Neural cell (in vitro differentiated cells): ENCODE data around the gene FAM72A. TPM values are rescaled to one million over a fixed set of nuclear protein-coding genes. Genes with fewer than 3 reads are reported as not detected.
"Not testable (repeated sequence)": the region's sequence is repeated elsewhere in the genome, so short reads cannot be mapped to it uniquely, and the experiment has no call there.

Experiments
- H2AFZ ChIP-seq: fragments of 200-600, 300-800 bp; sonication (generic), shearing (Covaris generic); 2 replicates; pipeline ENCODE4 v1.6.0; 2014; ENCODE audit warnings: low read depth, mild to moderate bottlenecking, antibody characterized with exemption, low read length, moderate library complexity
- H3F3A ChIP-seq: fragments of 200-600 bp; shearing (Covaris generic); 2 replicates; pipeline ENCODE4 v1.6.1; 2016; ENCODE audit warnings: mild to moderate bottlenecking, moderate library complexity, mixed read lengths, antibody characterized with exemption, low read length; ENCODE audit not compliant: insufficient read depth, poor library complexity, severe bottlenecking
- H3K27ac ChIP-seq: fragments of 200-600, 300-800 bp; sonication (generic), shearing (Covaris generic); 2 replicates; pipeline ENCODE4 v1.5.1; 2014; ENCODE audit warnings: mild to moderate bottlenecking, low read length, moderate library complexity
- H3K27me3 ChIP-seq: fragments of 300-800, 200-600 bp; sonication (generic), shearing (Covaris generic); 2 replicates; pipeline ENCODE4 v1.6.0; 2014; ENCODE audit warnings: mild to moderate bottlenecking, low read depth, low read length, moderate library complexity; ENCODE audit not compliant: insufficient read depth
- H3K36me3 ChIP-seq: fragments of 300-800, 200-600 bp; sonication (generic), shearing (Covaris generic); 2 replicates; pipeline ENCODE4 v1.5.1; 2014; ENCODE audit warnings: mild to moderate bottlenecking, antibody characterized with exemption, low read length, moderate library complexity; ENCODE audit not compliant: insufficient read depth
- H3K4me2 ChIP-seq: fragments of 300-800, 200-600 bp; sonication (generic), shearing (Covaris generic); 2 replicates; pipeline ENCODE4 v1.6.0; 2014; ENCODE audit warnings: mild to moderate bottlenecking, low read length
- H3K4me3 ChIP-seq: fragments of 300-800, 200-600 bp; sonication (generic), shearing (Covaris generic); 2 replicates; pipeline ENCODE4 v1.5.1; 2014; ENCODE audit warnings: mild to moderate bottlenecking, low read length, moderate library complexity
- H3K79me2 ChIP-seq: fragments of 200-600 bp; shearing (Covaris generic); replicated peaks from 2 replicates; pipeline ENCODE4 v1.6.0; 2014; ENCODE audit warnings: mild to moderate bottlenecking, low read length, moderate library complexity; ENCODE audit not compliant: insufficient read depth
- H3K9ac ChIP-seq: fragments of 300-800, 200-600 bp; sonication (generic), shearing (Covaris generic); 2 replicates; pipeline ENCODE4 v1.6.1; 2016; ENCODE audit warnings: mild to moderate bottlenecking, low read length, mixed read lengths
- H3K9me2 ChIP-seq: fragments of 200-600 bp; shearing (Covaris generic); 2 replicates; pipeline ENCODE4 v1.6.1; 2016; ENCODE audit warnings: mild to moderate bottlenecking, low read length, mixed read lengths; ENCODE audit not compliant: insufficient read depth
- H3K9me3 ChIP-seq: fragments of 200-600, 300-800 bp; sonication (generic), shearing (Covaris generic); 2 replicates; pipeline ENCODE4 v1.6.1; 2016; ENCODE audit warnings: mild to moderate bottlenecking, mixed run types, low read length, moderate library complexity, mixed read lengths
- H4K20me1 ChIP-seq: fragments of 200-600 bp; shearing (Covaris generic); 2 replicates; pipeline ENCODE4 v1.6.1; 2016; ENCODE audit warnings: mild to moderate bottlenecking, mixed run types; ENCODE audit not compliant: insufficient read depth
- polyA plus RNA-seq: library from polyadenylated mRNA; depleted of rRNA; stranded (reverse); fragments of >200 nt; gene quantifications from 2 replicates; pipeline ENCODE4 v1.2.3, GENCODE V29; 2014

Gene FAM72A
- polyA plus RNA-seq, 1 donor from 2014 or later, result 2.2 TPM

DNA sequence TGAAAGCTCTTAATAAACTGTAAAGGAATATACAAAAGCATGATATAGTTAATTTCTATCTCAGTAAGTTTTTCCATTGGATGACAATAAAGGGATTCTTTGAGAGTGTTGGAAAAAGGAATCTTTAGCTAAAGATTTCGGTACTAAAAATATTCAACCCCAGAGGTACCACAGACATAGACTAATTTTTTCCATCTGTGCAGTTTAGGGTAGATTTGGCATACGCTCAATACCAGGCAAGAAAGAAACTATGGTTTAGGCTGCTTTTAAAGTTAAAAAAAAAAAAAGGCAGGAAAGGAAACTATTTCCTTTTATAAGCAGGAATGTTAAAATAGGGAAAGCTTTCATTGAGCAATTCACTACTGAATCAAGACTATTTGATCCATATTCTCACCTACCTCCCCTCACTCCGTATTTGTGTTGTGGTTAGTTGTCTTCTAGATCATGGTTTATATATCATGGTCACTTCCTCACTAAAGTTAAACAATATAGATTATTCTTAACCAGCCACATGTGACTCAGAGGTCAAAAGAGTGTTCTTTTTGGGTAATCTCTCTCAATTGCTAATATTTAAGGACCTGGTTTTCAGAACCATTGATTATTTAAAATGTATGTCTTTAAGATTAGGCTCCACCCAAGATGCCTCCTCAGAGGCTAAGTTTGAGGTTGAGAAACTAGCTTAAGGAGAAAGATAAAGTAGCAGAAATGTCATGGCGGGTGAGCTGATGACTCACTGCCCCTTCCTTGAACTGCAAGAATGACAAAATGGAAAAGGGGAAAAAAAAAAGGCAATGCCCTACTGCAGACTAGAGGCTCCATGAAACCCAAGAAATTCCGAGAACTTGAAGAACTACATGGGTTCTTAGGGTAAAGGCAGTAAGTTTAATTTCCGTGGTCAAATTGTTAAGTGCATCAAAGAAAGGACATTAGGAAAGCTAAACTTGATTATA lies 20.0 kb downstream of the FAM72A start:
- H3K9me2 ChIP-seq, H3K27me3 ChIP-seq, H3F3A ChIP-seq, H2AFZ ChIP-seq, H3K36me3 ChIP-seq, H3K79me2 ChIP-seq, H3K9ac ChIP-seq, H3K4me3 ChIP-seq, H3K4me2 ChIP-seq, H3K9me3 ChIP-seq, H3K27ac ChIP-seq, H4K20me1 ChIP-seq: not testable (repeated sequence)

DNA sequence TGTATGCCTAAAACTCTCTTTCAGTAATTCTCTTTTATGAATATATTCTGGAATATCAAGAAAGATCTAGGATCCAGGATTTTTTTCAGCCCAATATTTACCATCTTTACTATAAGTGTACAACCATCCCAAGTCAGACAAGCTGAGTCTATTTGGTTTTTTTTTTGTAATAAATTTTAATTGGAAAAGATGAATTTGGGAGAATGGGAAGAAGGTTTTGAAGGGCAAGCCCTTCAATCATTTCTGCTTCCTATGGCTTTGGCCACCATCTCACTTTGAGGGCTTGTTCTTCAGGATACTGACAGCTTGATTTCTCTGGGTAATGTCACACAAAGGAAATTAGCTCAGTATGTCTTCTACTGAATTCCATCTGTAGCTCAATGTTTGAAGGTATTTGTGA lies 23.0 kb downstream of the FAM72A start:
- H3K4me2 ChIP-seq, H3K9me3 ChIP-seq, H4K20me1 ChIP-seq, H3K4me3 ChIP-seq, H3K9me2 ChIP-seq, H2AFZ ChIP-seq, H3K27ac ChIP-seq, H3K36me3 ChIP-seq, H3K27me3 ChIP-seq, H3K9ac ChIP-seq, H3K79me2 ChIP-seq, H3F3A ChIP-seq: not testable (repeated sequence)

DNA sequence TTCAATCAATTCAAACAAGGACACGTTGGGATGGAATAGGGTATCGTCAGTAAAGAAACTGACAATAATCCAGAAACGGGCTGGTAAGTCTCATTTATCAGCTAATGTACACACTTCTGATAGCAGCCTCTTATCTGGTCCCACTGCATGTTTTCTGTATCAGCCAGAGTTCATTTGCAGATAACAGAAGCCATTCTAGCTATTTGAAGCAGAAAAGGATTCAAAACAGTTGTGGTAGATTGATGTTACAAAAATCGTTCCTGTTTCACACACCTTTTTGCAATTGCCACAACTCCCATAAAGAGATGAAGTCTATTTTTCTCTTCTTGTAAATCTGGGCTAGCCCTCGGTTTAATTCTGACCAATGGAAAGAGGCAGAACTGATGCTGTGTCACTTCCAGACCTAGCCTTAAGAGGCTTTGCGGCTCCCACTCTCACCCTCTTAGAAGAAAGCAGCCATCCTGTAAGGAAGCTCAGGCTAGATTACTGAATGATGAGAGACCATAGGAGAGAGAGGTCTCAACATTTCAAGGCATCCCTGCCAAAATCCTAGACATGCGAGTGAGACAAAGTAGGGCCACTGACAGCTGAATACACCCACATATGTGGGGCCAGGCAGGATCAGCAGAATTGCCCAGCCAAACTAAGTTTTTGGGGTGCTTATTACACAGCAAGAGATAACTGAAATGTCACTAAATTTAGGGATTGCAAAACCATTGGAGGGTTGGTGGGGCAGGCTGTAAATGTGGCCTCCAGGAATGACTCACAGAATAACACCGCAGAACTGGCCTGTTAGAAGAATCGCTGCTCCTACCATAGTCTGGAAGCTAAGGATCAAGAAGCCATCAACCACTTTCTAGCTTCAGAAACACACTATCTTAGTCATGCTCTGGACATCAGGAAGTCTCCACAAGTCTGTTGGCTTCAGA lies 24.3 kb downstream of the FAM72A start:
- not testable (repeated sequence) for H2AFZ ChIP-seq, H3K9me3 ChIP-seq, H4K20me1 ChIP-seq, H3K36me3 ChIP-seq, H3F3A ChIP-seq, H3K4me3 ChIP-seq, H3K9me2 ChIP-seq, H3K4me2 ChIP-seq, H3K79me2 ChIP-seq, H3K9ac ChIP-seq, H3K27ac ChIP-seq, H3K27me3 ChIP-seq

DNA sequence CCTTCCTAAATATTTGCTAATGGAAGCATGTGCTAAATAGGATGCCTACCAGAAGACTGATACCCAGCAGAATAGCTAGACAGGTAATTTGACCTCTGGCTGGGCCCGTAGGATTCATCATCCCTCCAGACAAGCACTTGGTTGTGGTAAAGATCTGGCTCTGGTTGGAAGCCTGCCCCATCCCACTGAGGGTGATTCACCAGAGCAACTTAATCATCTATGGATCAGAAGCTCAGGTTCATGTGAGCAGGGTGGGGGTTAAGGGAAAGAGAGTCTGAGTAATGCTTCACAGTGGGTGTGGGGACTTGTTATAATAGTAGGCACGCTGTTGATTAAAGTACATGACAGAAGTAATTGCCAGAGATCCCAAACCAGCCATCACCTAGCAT lies 26.5 kb downstream of the FAM72A start:
- not testable (repeated sequence) for H3K79me2 ChIP-seq, H4K20me1 ChIP-seq, H3K9me3 ChIP-seq, H3F3A ChIP-seq, H2AFZ ChIP-seq, H3K4me2 ChIP-seq, H3K27ac ChIP-seq, H3K27me3 ChIP-seq, H3K9me2 ChIP-seq, H3K36me3 ChIP-seq, H3K9ac ChIP-seq, H3K4me3 ChIP-seq

DNA sequence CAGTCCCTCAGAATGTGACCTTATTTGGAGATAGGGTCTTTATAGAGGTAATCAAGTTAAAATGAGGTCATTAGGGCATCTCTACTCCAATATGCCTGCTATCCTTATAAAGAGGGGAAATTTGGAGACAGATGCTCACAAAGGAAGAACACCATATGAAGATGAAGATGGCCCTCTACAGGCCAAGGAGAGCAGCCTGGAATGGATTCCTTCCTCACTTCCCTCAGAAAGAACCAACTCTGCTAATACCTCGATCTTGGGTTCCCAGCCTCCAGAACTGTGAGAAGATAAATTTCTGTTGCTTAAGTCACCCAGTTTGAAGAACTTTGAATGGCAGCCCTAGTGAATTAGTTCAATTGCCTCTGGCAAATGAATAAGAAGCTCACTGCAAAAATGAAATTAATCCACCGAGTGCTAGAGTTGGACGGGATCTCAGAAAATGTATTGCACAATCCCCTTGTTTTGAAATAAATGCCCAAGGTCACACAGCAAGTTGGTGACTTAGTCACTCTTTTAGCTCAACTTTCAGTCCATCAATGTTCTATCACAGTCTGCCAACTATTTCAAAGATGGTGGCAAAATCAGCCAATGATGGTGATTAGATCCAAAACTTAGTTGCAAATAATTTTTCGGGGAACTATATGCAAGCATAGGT lies 27.1 kb downstream of the FAM72A start:
- H4K20me1 ChIP-seq, H3K79me2 ChIP-seq, H3K4me3 ChIP-seq, H2AFZ ChIP-seq, H3K4me2 ChIP-seq, H3K9me3 ChIP-seq, H3K27ac ChIP-seq, H3K27me3 ChIP-seq, H3K9ac ChIP-seq, H3K9me2 ChIP-seq, H3F3A ChIP-seq, H3K36me3 ChIP-seq: not testable (repeated sequence)
